Measurements from ENCODE around the gene EHBP1.

GRCh38 chr2:62881162-62881795 lies 175.8 kb downstream of the EHBP1 start:
- TF ChIP-seq CTCF (conservative IDR thresholded peaks at IDR 0.05; ENCODE audit: low read length) = no peak
- no peak for TF ChIP-seq EZH2phosphoT487 (IDR thresholded peaks at IDR 0.05; ENCODE audit: borderline replicate concordance)
